ENCODE data around the gene SMLR1. TPM values are rescaled to one million over a fixed set of nuclear protein-coding genes. Genes with fewer than 3 reads are reported as not detected.
A peak's percentile ranks its signal among the peaks of the same experiment; 100 is the strongest.

SMLR1 gene
- total RNA-seq, 1 donor from 2014 or later = not detected

DNA sequence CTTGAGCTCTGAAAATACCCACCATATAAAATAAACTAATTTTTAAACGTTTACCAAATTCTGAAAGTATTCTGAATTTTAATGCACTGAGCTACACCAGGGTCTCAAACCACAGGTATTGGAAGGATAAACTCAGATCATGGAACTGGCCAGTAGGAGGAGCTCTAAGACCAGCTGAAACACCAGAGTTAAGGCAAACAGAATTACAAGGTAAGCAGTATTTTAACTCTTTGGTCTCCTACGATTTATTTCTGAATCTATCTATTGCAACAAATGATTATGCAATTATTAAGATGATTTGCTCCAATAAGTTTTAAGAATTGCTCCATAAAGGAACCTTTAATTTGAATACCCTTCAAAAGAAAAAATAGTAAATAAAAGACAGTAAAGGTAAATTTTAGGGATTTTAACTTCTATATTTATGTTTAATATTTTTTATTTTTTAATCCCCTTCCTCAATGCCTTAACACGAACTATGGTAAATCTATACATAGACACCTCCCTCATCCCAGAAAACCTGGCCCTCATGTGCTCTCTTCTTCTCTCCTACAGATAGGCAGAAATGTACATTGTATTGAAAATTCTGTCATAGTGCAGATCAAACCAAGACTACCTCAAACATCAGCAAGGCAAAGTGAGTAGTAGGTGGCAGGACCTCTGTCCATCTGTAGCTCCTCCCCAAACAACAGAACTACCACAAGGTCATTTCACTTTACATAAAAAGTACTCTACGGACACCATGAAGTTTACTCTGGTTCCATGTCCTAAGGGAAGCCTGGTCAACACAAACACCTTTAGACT lies 58.4 kb downstream of the SMLR1 start:
- Histone ChIP-seq H3K4me3 (no peak overlapping the region), H3K4me1 (no peaks in the 10 kb centered on the region), H3K36me3 (no peaks in the 10 kb centered on the region), H3K27ac (no peak overlapping the region), H3K9me3 (no peaks in the 10 kb centered on the region), H3K27me3 (no peaks in the 10 kb centered on the region)
- intact Hi-C loops (cut with DNase I) = loop anchor here (5.0 kb wide), 1 partner anchor 177 kb away; the partner anchor contains the start of gene EPB41L2
- no peak for DNase-seq (ENCODE audit: extremely low spot score in 2 of 2)
- TF ChIP-seq POLR2A (IDR thresholded peaks at IDR 0.05) = no peak
- TF ChIP-seq, protein P1, sequence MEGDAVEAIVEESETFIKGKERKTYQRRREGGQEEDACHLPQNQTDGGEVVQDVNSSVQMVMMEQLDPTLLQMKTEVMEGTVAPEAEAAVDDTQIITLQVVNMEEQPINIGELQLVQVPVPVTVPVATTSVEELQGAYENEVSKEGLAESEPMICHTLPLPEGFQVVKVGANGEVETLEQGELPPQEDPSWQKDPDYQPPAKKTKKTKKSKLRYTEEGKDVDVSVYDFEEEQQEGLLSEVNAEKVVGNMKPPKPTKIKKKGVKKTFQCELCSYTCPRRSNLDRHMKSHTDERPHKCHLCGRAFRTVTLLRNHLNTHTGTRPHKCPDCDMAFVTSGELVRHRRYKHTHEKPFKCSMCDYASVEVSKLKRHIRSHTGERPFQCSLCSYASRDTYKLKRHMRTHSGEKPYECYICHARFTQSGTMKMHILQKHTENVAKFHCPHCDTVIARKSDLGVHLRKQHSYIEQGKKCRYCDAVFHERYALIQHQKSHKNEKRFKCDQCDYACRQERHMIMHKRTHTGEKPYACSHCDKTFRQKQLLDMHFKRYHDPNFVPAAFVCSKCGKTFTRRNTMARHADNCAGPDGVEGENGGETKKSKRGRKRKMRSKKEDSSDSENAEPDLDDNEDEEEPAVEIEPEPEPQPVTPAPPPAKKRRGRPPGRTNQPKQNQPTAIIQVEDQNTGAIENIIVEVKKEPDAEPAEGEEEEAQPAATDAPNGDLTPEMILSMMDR (IDR thresholded peaks at IDR 0.05) = peak; percentile 79 to 95 (median 90)

Other genes with a start within 250 kb of the SMLR1 start
- gene EPB41L2, start 235.8 kb downstream of the SMLR1 start, total RNA-seq = 96.7 TPM